Panc1 (cell line): ENCODE results near the gene WDR33. TPM values are rescaled to one million over a fixed set of nuclear protein-coding genes. Genes with fewer than 3 reads are reported as not detected.
"Not testable (repeated sequence)": the region's sequence is repeated elsewhere in the genome, so short reads cannot be mapped to it uniquely, and the experiment has no call there.

Experiments
- ATAC-seq: fragments of 200-7000 bp; cut with Tn5 transposase; 2 replicates; pipeline ENCODE4 v1.9.1; 2020; ENCODE audit warnings: mild to moderate bottlenecking, moderate library complexity
- BruUV-seq: library from RNA; stranded (reverse); fragments of 400-500 nt; replicated peaks from 2 replicates; lab custom pipeline; 2021; lab: Mats Ljungman, UMichigan
- CTCF ChIA-PET: fragments of 300-600 bp; sonication (Branson Sonifier 250); formaldehyde crosslinking; loops from one replicate; lab custom pipeline; 2022; ENCODE audit warnings: antibody characterized with exemption; lab: Charles Lee
- POLR2A ChIA-PET: fragments of 300-600 bp; sonication (Branson Sonifier 250); formaldehyde crosslinking; loops from one replicate; lab custom pipeline; 2022; ENCODE audit warnings: antibody characterized with exemption; lab: Charles Lee
- DNase-seq: peaks from one replicate; pipeline ENCODE4 v3.0.0-alpha.2; 2010; ENCODE audit warnings: low read depth, low spot score
- H3K27ac ChIP-seq: 2 replicates; pipeline ENCODE4 v1.5.1; 2011; ENCODE audit warnings: mild to moderate bottlenecking, low read length, inconsistent platforms
- H3K27me3 ChIP-seq: fragments of 200-500 bp; sonication (Bioruptor generic); 2 replicates; pipeline ENCODE4 v1.6.0; 2014; ENCODE audit warnings: low read length, inconsistent platforms; ENCODE audit not compliant: control insufficient read depth, insufficient read depth
- H3K36me3 ChIP-seq: fragments of 200-500 bp; sonication (Bioruptor generic); 2 replicates; pipeline ENCODE4 v1.5.1; 2014; ENCODE audit warnings: inconsistent platforms, mild to moderate bottlenecking, low read length, moderate library complexity; ENCODE audit not compliant: control insufficient read depth, insufficient read depth
- H3K4me1 ChIP-seq: 2 replicates; pipeline ENCODE4 v1.5.1; 2011; ENCODE audit warnings: inconsistent platforms, mild to moderate bottlenecking, low read length, moderate library complexity; ENCODE audit not compliant: control insufficient read depth, insufficient read depth
- H3K4me3 ChIP-seq, 2 experiments: 2 replicates each; pipeline ENCODE4 v1.5.1; 2011 to 2012; ENCODE audit warnings: low read depth in 2 of 2, low read length in 2 of 2, mild to moderate bottlenecking in 2 of 2, inconsistent platforms in 1 of 2, moderate library complexity in 1 of 2
- H3K9me3 ChIP-seq: fragments of 200-500 bp; sonication (Bioruptor generic); 2 replicates; pipeline ENCODE4 v1.5.1; 2014; ENCODE audit warnings: low read depth, mild to moderate bottlenecking, inconsistent platforms, low read length, moderate library complexity; ENCODE audit not compliant: control insufficient read depth, insufficient read depth
- POLR2AphosphoS5 ChIP-seq: IDR thresholded peaks from 2 replicates; pipeline ENCODE4 v1.6.1; 2012; ENCODE audit warnings: mild to moderate bottlenecking, low read depth, low read length, moderate library complexity
- REST ChIP-seq, 2 experiments: IDR thresholded peaks; 2 replicates each; pipeline ENCODE4 v1.6.1; 2011 to 2012; ENCODE audit warnings: low read depth in 2 of 2, control low read depth in 1 of 2, low read length in 1 of 2, mild to moderate bottlenecking in 1 of 2, moderate library complexity in 1 of 2; ENCODE audit not compliant: insufficient read depth in 1 of 2
- SIN3A ChIP-seq: IDR thresholded peaks from 2 replicates; pipeline ENCODE4 v1.6.1; 2012; ENCODE audit warnings: low read depth, mild to moderate bottlenecking, low read length, moderate library complexity, borderline replicate concordance; ENCODE audit not compliant: insufficient read depth
- TCF7L2 ChIP-seq: IDR thresholded peaks from 2 replicates; pipeline ENCODE4 v1.6.1; 2011; ENCODE audit warnings: mild to moderate bottlenecking, low read depth, low read length, inconsistent platforms
- in situ Hi-C: cut with HindIII; loops from 2 replicates; pipeline ENCODE4 v1.10.0; 2016; ENCODE audit warnings: low sequenced_read_pairs, low pct_unique_long_range_greater_than_20kb
- intact Hi-C: fragments of 100-400 bp; cut with micrococcal nuclease; formaldehyde crosslinking; loops from one replicate; pipeline ENCODE4 v1.10.0; 2022; ENCODE audit not compliant: unreplicated experiment
- total RNA-seq: library from RNA; stranded (reverse); gene quantifications from one replicate; pipeline ENCODE4 v1.2.1, GENCODE V29; 2021; ENCODE audit not compliant: unreplicated experiment
- TF ChIP-seq, protein P1 (sequence below): fragments of 450-650 bp; IDR thresholded peaks from 2 replicates; pipeline ENCODE4 v1.5.1; 2017; ENCODE audit warnings: mild to moderate bottlenecking

The WDR33 gene
- total RNA-seq, 1 experiment from 2014 or later: 63.7 TPM

GRCh38 chr2:127807678-127808353 is 3.2 kb downstream of the WDR33 start:
- H3K4me3 ChIP-seq: no peak overlapping the region
- H3K9me3 ChIP-seq: no peaks in the 10 kb centered on the region
- in situ Hi-C loops (no loop called here), intact Hi-C loops (no loop called here)
- no peak overlapping the region for H3K27ac ChIP-seq
- H3K27me3 ChIP-seq: no peaks in the 10 kb centered on the region
- H3K36me3 ChIP-seq: no peaks in the 10 kb centered on the region; the same call in 1 of the 2 replicates
- CTCF ChIA-PET: no interaction called here
- no peak for ATAC-seq
- DNase-seq: no peak
- BruUV-seq: TSS peak; percentile 10
- no peak for TF ChIP-seq SIN3A
- no peak for TF ChIP-seq TCF7L2
- TF ChIP-seq, protein P1, sequence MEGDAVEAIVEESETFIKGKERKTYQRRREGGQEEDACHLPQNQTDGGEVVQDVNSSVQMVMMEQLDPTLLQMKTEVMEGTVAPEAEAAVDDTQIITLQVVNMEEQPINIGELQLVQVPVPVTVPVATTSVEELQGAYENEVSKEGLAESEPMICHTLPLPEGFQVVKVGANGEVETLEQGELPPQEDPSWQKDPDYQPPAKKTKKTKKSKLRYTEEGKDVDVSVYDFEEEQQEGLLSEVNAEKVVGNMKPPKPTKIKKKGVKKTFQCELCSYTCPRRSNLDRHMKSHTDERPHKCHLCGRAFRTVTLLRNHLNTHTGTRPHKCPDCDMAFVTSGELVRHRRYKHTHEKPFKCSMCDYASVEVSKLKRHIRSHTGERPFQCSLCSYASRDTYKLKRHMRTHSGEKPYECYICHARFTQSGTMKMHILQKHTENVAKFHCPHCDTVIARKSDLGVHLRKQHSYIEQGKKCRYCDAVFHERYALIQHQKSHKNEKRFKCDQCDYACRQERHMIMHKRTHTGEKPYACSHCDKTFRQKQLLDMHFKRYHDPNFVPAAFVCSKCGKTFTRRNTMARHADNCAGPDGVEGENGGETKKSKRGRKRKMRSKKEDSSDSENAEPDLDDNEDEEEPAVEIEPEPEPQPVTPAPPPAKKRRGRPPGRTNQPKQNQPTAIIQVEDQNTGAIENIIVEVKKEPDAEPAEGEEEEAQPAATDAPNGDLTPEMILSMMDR: no peak
- no peak for TF ChIP-seq POLR2AphosphoS5
- TF ChIP-seq REST (IDR thresholded peaks at IDR 0.05; ENCODE audit: insufficient read depth in 1 of 2, low read depth in 2 of 2, low read length in 1 of 2): no peak
- POLR2A ChIA-PET: interaction anchor here (0.6 kb wide), 1 partner anchor 9 kb away, joined by 3 read pairs; no protein-coding TSS in a partner anchor
- H3K4me1 ChIP-seq: peaks cover 18% of the 10 kb centered on the region; the same call in 1 of the 2 replicates

DNA sequence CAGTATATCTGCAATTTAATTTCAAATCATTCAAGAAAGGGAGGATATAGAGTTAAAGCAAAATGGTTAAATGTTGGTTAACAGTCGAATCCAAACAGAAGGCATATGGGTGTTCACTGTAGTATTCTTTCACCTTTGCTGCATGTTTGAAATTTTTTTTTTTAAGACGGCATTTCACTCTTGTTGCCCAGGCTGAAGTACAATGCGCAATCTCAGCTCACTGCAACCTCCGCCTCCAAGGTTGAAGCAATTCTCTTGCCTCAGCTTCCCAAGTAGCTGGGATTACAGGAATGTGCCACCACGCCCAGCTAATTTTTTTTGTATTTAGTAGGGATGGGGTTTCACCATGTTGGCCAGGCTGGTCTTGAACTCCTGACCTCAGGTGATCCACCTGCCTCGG is 4.1 kb downstream of the WDR33 start:
- DNase-seq, in situ Hi-C loops, CTCF ChIA-PET, H3K9me3 ChIP-seq, ATAC-seq, intact Hi-C loops, H3K36me3 ChIP-seq, H3K27ac ChIP-seq, BruUV-seq, H3K27me3 ChIP-seq, H3K4me3 ChIP-seq: not testable (repeated sequence)
- POLR2A ChIA-PET: interaction anchor here (0.6 kb wide), 1 partner anchor 52 kb away, joined by 3 read pairs; no protein-coding TSS in a partner anchor
- H3K4me1 ChIP-seq: peaks cover 17% of the 10 kb centered on the region; the same call in 1 of the 2 replicates

DNA sequence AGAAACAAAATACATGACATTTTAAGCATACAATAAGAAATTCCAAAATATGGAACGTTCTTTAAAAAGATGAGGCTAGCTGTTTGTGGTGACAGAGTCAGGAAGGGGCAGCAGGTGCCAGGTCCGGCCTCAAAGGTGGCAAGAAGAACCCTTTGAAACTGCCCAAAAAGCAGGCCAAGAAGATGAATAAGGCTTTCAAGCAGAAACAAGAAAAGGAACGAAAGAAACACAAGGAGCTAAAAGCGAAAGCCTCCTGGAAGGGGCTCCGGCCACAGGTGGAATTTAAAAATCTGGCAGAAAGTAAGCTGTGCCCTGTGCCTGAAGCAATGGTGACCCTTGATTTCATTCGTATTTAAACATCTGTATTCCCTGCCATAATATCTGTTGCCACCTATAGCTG is 5.5 kb downstream of the WDR33 start:
- ATAC-seq: no peak
- BruUV-seq: no TSS peak
- Histone ChIP-seq H3K27me3 (no peaks in the 10 kb centered on the region), H3K4me3 (no peak overlapping the region), H3K9me3 (no peaks in the 10 kb centered on the region), H3K27ac (no peak overlapping the region), H3K36me3 (no peaks in the 10 kb centered on the region; the same call in 1 of the 2 replicates), H3K4me1 (peaks cover 13% of the 10 kb centered on the region; the same call in 1 of the 2 replicates)
- TF ChIP-seq TCF7L2 (no peak), POLR2AphosphoS5 (no peak), SIN3A (no peak), REST (IDR thresholded peaks at IDR 0.05; ENCODE audit: insufficient read depth in 1 of 2, low read depth in 2 of 2, low read length in 1 of 2) (no peak)
- TF ChIP-seq, protein P1: no peak
- ChIA-PET POLR2A (interaction anchor here (0.5 to 0.7 kb wide), 2 partner anchors 26 to 71 kb away, joined by 3 to 4 read pairs; no protein-coding TSS in a partner anchor), CTCF (no interaction called here)
- intact Hi-C loops (no loop called here), in situ Hi-C loops (no loop called here)
- DNase-seq: no peak
